Keratinocyte (primary cell): ENCODE data around the gene DBP.

Experiments
- EZH2 ChIP-seq: IDR thresholded peaks from one replicate; pipeline ENCODE4 v1.6.1; 2012; ENCODE audit warnings: inconsistent platforms, mild to moderate bottlenecking, low read length, moderate library complexity
- TF ChIP-seq, protein P1 (sequence below), 3 experiments: IDR thresholded peaks in 1 of 3; conservative IDR thresholded peaks in 1 of 3; optimal IDR thresholded peaks in 1 of 3; 2 replicates in 2 of 3; 3 replicates in 1 of 3; pipeline versions ENCODE3 to v1.5.1; 2011; ENCODE audit warnings: low read length in 3 of 3, mild to moderate bottlenecking in 3 of 3, moderate library complexity in 2 of 3, control low read depth in 1 of 3, inconsistent platforms in 1 of 3; ENCODE audit not compliant: insufficient read depth in 2 of 3; ENCODE audit errors: extremely low read depth in 1 of 3

DNA sequence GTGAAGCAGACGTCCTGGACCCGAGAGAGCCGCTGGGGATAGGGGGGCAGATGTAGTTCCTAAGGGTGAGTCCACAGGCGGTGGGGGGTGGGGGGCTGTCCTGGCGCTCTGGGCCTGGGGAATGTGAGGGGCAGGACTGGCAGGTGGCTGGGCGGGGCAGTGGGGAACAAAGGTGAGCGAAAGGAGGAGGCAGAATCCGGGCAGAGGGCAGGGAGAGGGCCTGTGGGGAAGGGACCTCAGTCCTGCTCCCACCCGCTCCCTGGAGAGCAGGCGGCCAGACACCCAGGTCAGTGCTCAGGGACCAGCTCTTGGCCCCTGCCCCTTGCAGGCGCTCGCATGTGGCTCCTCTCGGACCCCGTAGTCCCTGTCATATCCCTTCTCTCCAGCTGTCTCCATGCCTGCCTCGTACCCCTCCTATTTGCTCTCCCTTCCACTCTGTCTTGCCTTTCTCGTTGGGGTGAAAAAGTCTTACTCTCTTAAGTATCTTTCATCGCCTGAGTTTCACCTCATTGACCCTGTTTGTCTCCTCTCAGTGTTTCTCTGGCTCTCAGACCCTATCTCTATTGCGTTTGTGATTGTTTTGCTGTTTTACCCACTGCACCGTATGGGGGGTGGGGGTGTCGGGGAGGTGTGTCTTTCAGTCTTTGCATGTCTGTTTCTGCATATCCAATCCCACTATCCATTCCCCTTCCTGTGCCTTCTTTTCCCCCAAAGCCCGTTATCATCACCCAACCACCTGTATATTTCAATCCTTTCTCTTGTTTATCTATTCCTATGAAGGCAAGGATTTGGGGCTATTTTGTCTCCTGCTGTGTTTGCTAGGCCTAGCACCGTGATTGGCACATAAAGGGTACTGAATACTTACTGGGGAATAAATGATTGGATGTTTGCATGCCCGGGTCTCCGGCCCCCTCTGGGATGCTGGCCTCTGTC is 12.1 kb downstream of the DBP start:
- TF ChIP-seq, protein P1, sequence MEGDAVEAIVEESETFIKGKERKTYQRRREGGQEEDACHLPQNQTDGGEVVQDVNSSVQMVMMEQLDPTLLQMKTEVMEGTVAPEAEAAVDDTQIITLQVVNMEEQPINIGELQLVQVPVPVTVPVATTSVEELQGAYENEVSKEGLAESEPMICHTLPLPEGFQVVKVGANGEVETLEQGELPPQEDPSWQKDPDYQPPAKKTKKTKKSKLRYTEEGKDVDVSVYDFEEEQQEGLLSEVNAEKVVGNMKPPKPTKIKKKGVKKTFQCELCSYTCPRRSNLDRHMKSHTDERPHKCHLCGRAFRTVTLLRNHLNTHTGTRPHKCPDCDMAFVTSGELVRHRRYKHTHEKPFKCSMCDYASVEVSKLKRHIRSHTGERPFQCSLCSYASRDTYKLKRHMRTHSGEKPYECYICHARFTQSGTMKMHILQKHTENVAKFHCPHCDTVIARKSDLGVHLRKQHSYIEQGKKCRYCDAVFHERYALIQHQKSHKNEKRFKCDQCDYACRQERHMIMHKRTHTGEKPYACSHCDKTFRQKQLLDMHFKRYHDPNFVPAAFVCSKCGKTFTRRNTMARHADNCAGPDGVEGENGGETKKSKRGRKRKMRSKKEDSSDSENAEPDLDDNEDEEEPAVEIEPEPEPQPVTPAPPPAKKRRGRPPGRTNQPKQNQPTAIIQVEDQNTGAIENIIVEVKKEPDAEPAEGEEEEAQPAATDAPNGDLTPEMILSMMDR (optimal IDR thresholded peaks at IDR 0.05 in 1 of 3, IDR thresholded peaks at IDR 0.05 in 1 of 3, conservative IDR thresholded peaks at IDR 0.05 in 1 of 3; ENCODE audit: extremely low read depth in 1 of 3, insufficient read depth in 2 of 3, low read length in 3 of 3) = no peak
- TF ChIP-seq EZH2 = no peak
